Kasumi-1 (cell line): ENCODE measurements around the gene NINJ2.
A peak's percentile ranks its signal among the peaks of the same experiment; 100 is the strongest.

Source experiments
- DNase-seq, 2 experiments: peaks; one replicate each; lab custom pipeline; 2025; lab: John Stamatoyannopoulos, UW

Gene NINJ2

GRCh38 chr12:569091-569676, 94.1 kb downstream of the NINJ2 start:
- DNase-seq, result no peak

GRCh38 chr12:568486-568885, 94.8 kb downstream of the NINJ2 start:
- DNase-seq, result no peak

- DNase-seq, result no peak
These were observed 97.6 kb downstream of the NINJ2 start for GRCh38 chr12:565589-566105.

GRCh38 chr12:565161-565560, 98.1 kb downstream of the NINJ2 start:
- no peak for DNase-seq

- DNase-seq, result no peak
These were observed 99.4 kb downstream of the NINJ2 start for GRCh38 chr12:563787-564298.

GRCh38 chr12:563250-563781, 99.9 kb downstream of the NINJ2 start:
- DNase-seq, result peak in 1 of 2 experiments; percentile 22

GRCh38 chr12:562634-563033, 100.6 kb downstream of the NINJ2 start:
- DNase-seq, result no peak

- peak; percentile 10 to 13 for DNase-seq
These were observed 101.2 kb downstream of the NINJ2 start for GRCh38 chr12:561908-562593.

- DNase-seq, result no peak
These were observed 101.9 kb downstream of the NINJ2 start for GRCh38 chr12:561391-561705.

GRCh38 chr12:560691-561390, 102.4 kb downstream of the NINJ2 start:
- DNase-seq, result no peak

GRCh38 chr12:559906-560455, 103.3 kb downstream of the NINJ2 start:
- DNase-seq, result peak in 1 of 2 experiments; percentile 5

- DNase-seq, result no peak
These were observed 103.9 kb downstream of the NINJ2 start for GRCh38 chr12:559208-559905.

GRCh38 chr12:558580-558979, 104.7 kb downstream of the NINJ2 start:
- DNase-seq, result no peak

GRCh38 chr12:556498-556897, 106.7 kb downstream of the NINJ2 start:
- no peak for DNase-seq

GRCh38 chr12:554001-554285, 109.3 kb downstream of the NINJ2 start:
- no peak for DNase-seq

GRCh38 chr12:553216-554000, 109.8 kb downstream of the NINJ2 start:
- no peak for DNase-seq

- DNase-seq, result no peak
These were observed 110.8 kb downstream of the NINJ2 start for GRCh38 chr12:552466-552865.

- no peak for DNase-seq
These were observed 112.6 kb downstream of the NINJ2 start for GRCh38 chr12:550473-551260.

- DNase-seq, result no peak
These were observed 113.7 kb downstream of the NINJ2 start for GRCh38 chr12:549476-550082.

GRCh38 chr12:547883-548470, 115.3 kb downstream of the NINJ2 start:
- DNase-seq, result no peak
